A172 (cell line): Measurements from ENCODE around the gene AIDA. TPM values are rescaled to one million over a fixed set of nuclear protein-coding genes. Genes with fewer than 3 reads are reported as not detected.
"Not testable (repeated sequence)": the region's sequence is repeated elsewhere in the genome, so short reads cannot be mapped to it uniquely, and the experiment has no call there.

Source experiments
- DNase-seq: peaks from one replicate; pipeline ENCODE4 v3.0.0-alpha.2; 2015; ENCODE audit warnings: low spot score
- total RNA-seq: library from RNA; depleted of rRNA; stranded (reverse); fragments of >200 nt; shearing (Covaris generic); gene quantifications from 2 replicates; pipeline ENCODE4 v1.2.3, GENCODE V29; 2014

The AIDA gene
- total RNA-seq, 1 experiment from 2014 or later = 62.1 TPM

- DNase-seq = peak; percentile 65
Measured at GRCh38 chr1:222711319-222712252, 705 bp downstream of the AIDA start.

GRCh38 chr1:222709700-222710153, 2.6 kb downstream of the AIDA start:
- no peak for DNase-seq

GRCh38 chr1:222706815-222707214, 5.5 kb downstream of the AIDA start:
- no peak for DNase-seq

- no peak for DNase-seq
Measured at GRCh38 chr1:222704260-222704659, 8.0 kb downstream of the AIDA start.

- no peak for DNase-seq
Measured at GRCh38 chr1:222702210-222702609, 10.1 kb downstream of the AIDA start.

GRCh38 chr1:222697826-222698225, 14.5 kb downstream of the AIDA start:
- DNase-seq = no peak

- DNase-seq = no peak
Measured at GRCh38 chr1:222697203-222697602, 15.1 kb downstream of the AIDA start.

- DNase-seq = no peak
Measured at GRCh38 chr1:222696741-222697140, 15.6 kb downstream of the AIDA start.

- DNase-seq = no peak
Measured at GRCh38 chr1:222694927-222695326, 17.4 kb downstream of the AIDA start.

GRCh38 chr1:222691016-222691415, 21.3 kb downstream of the AIDA start:
- DNase-seq = no peak

GRCh38 chr1:222680080-222680479, 32.2 kb downstream of the AIDA start:
- DNase-seq = no peak

- DNase-seq = no peak
Measured at GRCh38 chr1:222670110-222670509, 42.2 kb downstream of the AIDA start.

- DNase-seq = not testable (repeated sequence)
Measured at GRCh38 chr1:222669107-222669506, 43.2 kb downstream of the AIDA start.

- DNase-seq = not testable (repeated sequence)
Measured at GRCh38 chr1:222668184-222668583, 44.1 kb downstream of the AIDA start.

GRCh38 chr1:222665964-222666363, 46.3 kb downstream of the AIDA start:
- DNase-seq = no peak

- no peak for DNase-seq
Measured at GRCh38 chr1:222663431-222663934, 48.8 kb downstream of the AIDA start.

GRCh38 chr1:222657899-222658298, 54.4 kb downstream of the AIDA start:
- DNase-seq = no peak

- no peak for DNase-seq
Measured at GRCh38 chr1:222656391-222657155, 55.7 kb downstream of the AIDA start.

- DNase-seq = peak; percentile 41
Measured at GRCh38 chr1:222654849-222655248, 57.4 kb downstream of the AIDA start.

- DNase-seq = no peak
Measured at GRCh38 chr1:222653178-222653827, 59.0 kb downstream of the AIDA start.

GRCh38 chr1:222652676-222653075, 59.6 kb downstream of the AIDA start:
- DNase-seq = no peak

GRCh38 chr1:222644636-222644980, 67.7 kb downstream of the AIDA start:
- DNase-seq = no peak
